GM21423 (cell line): Measurements from ENCODE around the gene ADAMTSL1.

Source experiments
- ATAC-seq: cut with Tn5 transposase; IDR thresholded peaks from one replicate; pipeline ENCODE4 v1.9.1; 2021; ENCODE audit warnings: mild to moderate bottlenecking, moderate library complexity; ENCODE audit not compliant: unreplicated experiment

ADAMTSL1 gene

GRCh38 chr9:18888290-18888689, 414.3 kb downstream of the ADAMTSL1 start:
- ATAC-seq, result no peak

GRCh38 chr9:18889550-18889949, 415.6 kb downstream of the ADAMTSL1 start:
- no peak for ATAC-seq

DNA sequence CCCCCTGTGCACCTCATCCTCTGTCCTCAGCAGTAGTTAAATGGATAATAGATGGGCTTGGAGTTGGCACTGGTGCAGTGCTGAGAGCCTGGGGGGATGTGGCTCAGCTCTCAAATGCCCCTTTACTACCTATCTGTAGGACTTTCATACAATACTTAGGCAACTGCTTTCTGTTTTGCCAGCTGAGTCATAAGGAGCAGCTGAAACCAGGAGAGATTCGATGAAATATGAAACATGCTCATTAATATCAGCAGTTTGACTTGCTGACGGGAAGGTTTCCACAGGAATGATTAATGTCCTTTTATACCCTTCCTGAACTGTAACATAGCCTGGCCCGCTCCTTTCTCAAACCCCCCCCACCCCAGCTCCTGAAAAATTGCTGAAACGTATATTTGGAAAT, 416.4 kb downstream of the ADAMTSL1 start:
- ATAC-seq, result no peak

DNA sequence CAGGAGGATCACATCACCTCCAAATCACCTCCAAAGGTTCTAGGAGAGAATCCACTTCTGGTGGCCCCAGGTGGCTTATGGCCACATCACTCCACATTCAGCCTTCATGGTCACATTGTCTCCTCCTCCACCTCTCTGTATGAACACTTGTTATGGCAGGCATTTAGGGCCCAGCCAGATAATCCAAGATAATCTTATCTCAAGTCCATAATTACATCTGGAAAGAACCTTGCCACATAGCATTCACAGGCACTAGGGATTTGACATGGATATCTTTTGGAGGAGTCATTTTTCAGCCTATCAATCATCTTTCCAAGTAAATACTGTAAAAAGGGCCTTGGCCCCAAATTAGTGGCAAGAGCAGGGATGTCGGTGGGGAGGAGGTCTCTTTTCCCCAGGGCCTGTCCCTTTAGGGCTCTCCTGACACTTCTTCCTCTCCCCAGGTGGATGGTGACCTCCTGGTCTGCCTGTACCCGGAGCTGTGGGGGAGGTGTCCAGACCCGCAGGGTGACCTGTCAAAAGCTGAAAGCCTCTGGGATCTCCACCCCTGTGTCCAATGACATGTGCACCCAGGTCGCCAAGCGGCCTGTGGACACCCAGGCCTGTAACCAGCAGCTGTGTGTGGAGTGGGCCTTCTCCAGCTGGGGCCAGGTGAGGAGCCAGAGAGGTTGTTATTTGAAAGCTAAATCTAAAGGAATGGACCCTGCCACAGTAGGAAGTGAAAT, 418.2 kb downstream of the ADAMTSL1 start:
- no peak for ATAC-seq

GRCh38 chr9:18893046-18893445, 419.1 kb downstream of the ADAMTSL1 start:
- ATAC-seq, result no peak

GRCh38 chr9:18893491-18893890, 419.5 kb downstream of the ADAMTSL1 start:
- ATAC-seq, result no peak

DNA sequence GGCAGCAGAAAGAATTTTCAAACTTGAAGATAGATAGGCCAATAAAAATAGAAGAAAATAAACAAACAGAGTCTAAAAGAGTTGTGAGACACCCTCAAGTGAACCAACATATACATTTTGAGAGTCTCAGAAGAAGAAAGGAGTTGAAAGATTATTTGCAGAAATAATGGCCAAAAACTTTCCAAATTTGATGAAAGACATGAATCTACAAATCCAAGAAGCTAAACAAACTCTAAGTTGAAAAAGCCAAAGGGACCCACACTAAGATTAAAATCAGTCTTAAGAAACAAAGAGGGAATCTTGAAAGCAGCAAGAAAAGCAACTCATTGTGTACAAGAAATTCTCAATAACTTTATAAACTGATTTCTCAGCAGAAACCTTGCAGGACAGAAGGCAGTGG, 422.1 kb downstream of the ADAMTSL1 start:
- no peak for ATAC-seq

- ATAC-seq, result no peak
These were observed 422.7 kb downstream of the ADAMTSL1 start for GRCh38 chr9:18896531-18897179.

GRCh38 chr9:18903450-18903849, 429.5 kb downstream of the ADAMTSL1 start:
- no peak for ATAC-seq

- ATAC-seq, result no peak
These were observed 431.3 kb downstream of the ADAMTSL1 start for GRCh38 chr9:18905028-18905882.

GRCh38 chr9:18905883-18906629, 432.1 kb downstream of the ADAMTSL1 start:
- ATAC-seq, result no peak

DNA sequence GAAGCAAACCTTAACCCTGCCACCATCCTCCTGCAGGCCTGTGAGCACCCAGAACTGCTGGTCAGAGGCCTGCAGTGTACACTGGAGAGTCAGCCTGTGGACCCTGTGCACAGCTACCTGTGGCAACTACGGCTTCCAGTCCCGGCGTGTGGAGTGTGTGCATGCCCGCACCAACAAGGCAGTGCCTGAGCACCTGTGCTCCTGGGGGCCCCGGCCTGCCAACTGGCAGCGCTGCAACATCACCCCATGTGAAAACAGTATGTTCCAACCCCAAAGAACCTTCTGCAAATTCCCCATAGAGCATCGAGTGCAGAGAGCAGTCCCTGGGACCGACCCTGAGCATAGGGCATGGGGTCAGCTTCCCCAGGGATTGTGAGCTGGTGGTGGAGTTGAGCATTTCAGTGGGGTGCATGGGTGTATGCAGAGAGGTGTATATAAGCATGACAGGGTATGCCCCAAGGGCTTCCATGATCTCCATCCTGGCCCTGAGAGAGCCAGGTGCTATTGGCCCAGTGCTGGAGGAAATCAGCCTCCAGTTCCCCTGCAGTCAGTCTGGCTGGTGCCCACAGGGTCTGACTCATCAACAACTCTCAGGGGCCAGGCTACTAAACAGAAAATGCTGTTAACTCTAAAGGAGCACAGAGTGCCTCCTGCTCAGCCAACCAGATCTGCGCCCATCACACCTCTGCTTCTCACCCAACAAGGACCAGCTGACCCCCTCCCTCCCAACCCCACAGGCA, 432.9 kb downstream of the ADAMTSL1 start:
- no peak for ATAC-seq

- ATAC-seq, result no peak
These were observed 434.1 kb downstream of the ADAMTSL1 start for GRCh38 chr9:18907927-18908625.

DNA sequence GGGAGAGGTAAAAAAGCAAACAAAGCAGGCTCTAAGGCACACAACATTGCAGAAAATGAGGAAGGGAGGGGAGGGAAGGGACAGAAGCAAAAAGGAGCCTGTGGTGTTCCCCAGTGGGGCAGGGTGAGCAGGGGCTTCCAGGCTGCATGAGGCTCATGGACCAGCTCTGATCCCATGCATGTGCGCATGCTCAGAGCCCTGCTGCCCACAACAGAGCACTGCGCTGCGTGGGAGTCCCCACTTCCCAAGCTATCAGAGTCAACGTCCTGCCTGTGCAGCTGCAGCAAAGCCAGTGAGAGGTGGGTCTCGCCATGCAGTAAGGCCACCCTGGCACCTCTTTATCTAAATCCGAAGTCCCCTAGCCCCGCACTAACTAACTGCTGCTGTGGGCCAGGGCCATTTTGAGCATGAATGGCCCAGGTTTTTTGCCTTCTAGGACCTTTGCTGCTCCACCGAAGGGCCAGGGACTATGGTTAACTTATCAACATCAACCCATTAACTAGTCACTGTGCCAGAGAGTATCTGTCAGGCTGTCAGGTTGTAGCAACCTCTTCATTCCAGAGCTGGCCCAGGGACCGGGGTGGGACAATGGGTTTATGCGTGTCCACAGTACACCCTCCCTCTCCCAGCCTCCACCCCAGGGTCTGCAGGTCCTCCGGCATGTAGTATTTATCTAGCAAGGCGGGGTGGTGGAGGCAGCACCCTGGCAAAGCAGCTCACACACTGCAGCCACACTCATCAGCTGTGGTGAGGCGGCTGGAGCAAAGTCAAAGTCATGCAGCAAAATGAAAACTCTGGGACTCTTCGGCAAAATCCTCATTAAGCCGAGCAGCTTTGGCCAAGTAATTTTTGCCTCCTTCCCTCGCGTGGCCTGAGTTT, 435.4 kb downstream of the ADAMTSL1 start:
- no peak for ATAC-seq

DNA sequence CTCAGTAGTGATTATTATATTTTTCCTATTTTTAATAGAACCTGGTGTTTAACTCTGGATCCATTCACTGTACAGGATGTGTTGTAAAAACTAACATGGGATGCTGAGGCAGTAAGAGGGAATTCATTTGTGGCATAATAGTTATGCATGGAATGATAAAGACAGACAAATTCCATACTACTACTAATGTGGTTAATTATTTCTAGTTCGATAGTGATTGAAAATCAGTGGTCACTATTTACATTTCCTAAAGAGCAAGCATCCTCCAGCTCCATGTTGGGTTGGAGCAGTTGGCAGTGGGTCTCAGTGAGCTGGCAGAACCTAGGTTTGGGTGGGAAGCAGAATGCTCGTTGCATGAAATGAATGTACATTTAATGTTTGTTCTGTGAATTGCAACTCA, 436.5 kb downstream of the ADAMTSL1 start:
- ATAC-seq, result no peak

DNA sequence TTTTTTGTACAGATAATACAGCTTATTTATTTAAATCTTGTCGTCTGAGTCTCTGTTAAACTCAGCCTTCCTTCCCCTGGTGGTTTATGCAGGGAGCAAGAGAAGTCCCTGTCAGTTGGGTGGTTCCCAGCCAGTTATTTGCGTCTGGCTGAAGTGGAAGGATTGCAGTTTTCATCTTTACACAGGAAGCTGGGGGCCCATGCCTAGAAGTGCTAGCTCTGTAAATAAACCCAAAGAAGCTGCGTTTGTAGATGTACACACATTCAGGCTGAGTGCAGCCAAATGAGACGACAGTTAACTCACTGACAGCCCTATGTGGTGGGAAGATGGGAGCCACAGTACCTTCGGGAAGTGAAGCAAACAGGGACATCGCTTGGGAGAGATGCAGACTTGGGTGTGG, 437.0 kb downstream of the ADAMTSL1 start:
- ATAC-seq, result no peak

DNA sequence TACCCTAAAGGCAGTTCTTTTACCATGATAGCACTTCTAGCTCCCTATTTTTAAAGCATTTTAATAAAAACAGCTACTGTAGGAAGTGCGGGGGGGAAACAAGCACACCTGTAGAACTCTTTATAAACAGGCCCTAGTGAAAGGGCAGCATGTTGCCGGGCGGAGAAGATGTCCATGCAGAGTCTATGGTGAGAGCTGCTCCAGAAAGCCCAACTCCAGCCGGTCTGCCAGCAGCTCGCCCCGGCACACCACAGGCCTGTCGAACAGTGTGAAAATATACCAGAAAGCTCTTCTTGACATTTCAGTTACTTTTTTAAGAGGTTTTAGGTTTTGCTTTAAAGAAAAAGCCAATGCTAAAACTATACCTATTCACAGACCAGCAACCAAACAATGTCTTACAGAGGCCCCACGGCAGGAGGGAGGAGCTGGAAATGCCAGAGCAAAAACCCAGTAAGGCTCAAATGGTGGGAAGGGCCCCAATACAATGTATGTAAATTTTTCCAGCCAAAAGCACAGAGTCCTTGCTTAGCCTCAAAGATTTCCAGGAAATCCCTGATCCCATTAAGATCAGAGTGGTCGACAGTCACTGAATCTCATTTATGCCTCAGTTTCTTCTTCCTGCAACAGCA, 437.9 kb downstream of the ADAMTSL1 start:
- no peak for ATAC-seq
